Transverse colon (tissue), 4 donors: ENCODE results near the gene TREML2.

ENCODE experiments used
- CTCF ChIP-seq, 5 experiments: fragments of 200-600 bp in 3 of 5; fragments of 450-650 bp in 2 of 5; sonication (generic) in 3 of 5; IDR thresholded peaks; 1 replicate in 2 of 5; 2 replicates in 3 of 5; pipeline ENCODE4 v1.5.1; 2016 to 2017; ENCODE audit warnings: antibody characterized with exemption in 5 of 5, inconsistent platforms in 3 of 5, mild to moderate bottlenecking in 2 of 5, moderate library complexity in 1 of 5
- EP300 ChIP-seq: sonication (generic); formaldehyde crosslinking; IDR thresholded peaks from one replicate; pipeline ENCODE4 v1.6.1; 2017; ENCODE audit warnings: antibody characterized with exemption, low read depth
- POLR2A ChIP-seq: fragments of 450-650 bp; IDR thresholded peaks from one replicate; pipeline ENCODE4 v1.6.1; 2016; ENCODE audit warnings: antibody characterized with exemption, mild to moderate bottlenecking, moderate library complexity
- POLR2AphosphoS5 ChIP-seq, 3 donors: sonication (generic); formaldehyde crosslinking; IDR thresholded peaks; one replicate each; pipeline ENCODE4 v1.6.1; 2016; ENCODE audit warnings: antibody characterized with exemption in 3 of 3

- no peak for TF ChIP-seq CTCF (IDR thresholded peaks at IDR 0.05)
- no peak for TF ChIP-seq POLR2A
- no peak for TF ChIP-seq POLR2AphosphoS5 (IDR thresholded peaks at IDR 0.05)
- TF ChIP-seq EP300 = no peak
Measured at GRCh38 chr6:41228616-41229015, 27.7 kb upstream of the TREML2 start.
